IPS-18c (cell line): ENCODE data around the gene PRAMEF12.
"Not testable (repeated sequence)": the region's sequence is repeated elsewhere in the genome, so short reads cannot be mapped to it uniquely, and the experiment has no call there.

Experiments used
- H3K4me3 ChIP-seq: 2 replicates; pipeline ENCODE4 v1.7.0; 2013; ENCODE audit warnings: low read depth, mild to moderate bottlenecking, low read length, moderate library complexity; ENCODE audit not compliant: insufficient read depth
- H3K9me3 ChIP-seq: one replicate; pipeline ENCODE4 v1.6.1; 2013; ENCODE audit warnings: mild to moderate bottlenecking, low read length, moderate library complexity; ENCODE audit not compliant: control insufficient read depth, insufficient read depth

The PRAMEF12 gene

GRCh38 chr1:12763479-12763878, 10.1 kb upstream of the PRAMEF12 start:
- Histone ChIP-seq H3K4me3 (no peak overlapping the region), H3K9me3 (no peaks in the 10 kb centered on the region)

DNA sequence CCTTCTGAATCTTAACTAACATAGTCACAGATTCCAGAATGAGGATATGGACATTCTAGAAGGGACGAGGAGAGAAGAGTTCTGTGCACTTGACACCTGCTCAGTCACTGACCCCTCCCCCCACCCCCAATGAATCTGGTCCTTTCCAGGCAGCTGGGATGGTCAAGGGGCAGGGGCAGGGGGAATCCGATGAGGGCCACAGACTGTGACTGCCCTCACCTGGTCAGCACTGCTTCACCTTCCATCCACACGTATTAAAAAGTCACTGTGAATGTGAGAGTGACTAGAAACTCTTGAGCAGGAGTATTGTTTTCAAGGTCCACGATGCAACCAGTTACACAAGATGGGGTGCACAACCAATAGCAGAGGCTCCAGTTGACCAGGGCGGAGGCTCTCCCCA, 9.5 kb upstream of the PRAMEF12 start:
- no peaks in the 10 kb centered on the region for H3K9me3 ChIP-seq
- H3K4me3 ChIP-seq = no peak overlapping the region

- Histone ChIP-seq H3K9me3 (no peaks in the 10 kb centered on the region), H3K4me3 (no peak overlapping the region)
Observed at GRCh38 chr1:12769031-12769430, 4.5 kb upstream of the PRAMEF12 start.

- Histone ChIP-seq H3K9me3 (no peaks in the 10 kb centered on the region), H3K4me3 (no peak overlapping the region)
Observed at GRCh38 chr1:12769976-12770505, 3.5 kb upstream of the PRAMEF12 start.

DNA sequence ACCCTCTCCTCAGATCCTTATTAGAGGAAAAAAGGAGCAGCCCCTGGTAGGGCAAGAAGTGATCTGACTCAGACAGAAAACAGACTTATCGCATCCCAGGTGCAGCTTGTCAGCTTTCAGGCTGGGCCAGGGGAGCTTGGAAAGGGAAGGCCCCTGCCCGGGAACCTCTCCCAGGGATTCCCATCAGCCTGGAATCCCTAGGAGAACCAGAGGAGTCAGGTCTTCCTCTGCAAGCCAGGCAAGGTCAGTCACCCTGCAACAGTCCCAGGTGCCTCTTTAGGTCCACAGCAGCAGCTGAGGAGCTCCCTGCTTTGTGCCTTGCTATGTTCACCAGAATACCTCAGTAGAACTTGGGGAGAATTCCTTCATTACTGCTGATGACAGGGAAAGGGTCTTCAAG, 2.9 kb upstream of the PRAMEF12 start:
- Histone ChIP-seq H3K9me3 (no peaks in the 10 kb centered on the region), H3K4me3 (no peak overlapping the region)

DNA sequence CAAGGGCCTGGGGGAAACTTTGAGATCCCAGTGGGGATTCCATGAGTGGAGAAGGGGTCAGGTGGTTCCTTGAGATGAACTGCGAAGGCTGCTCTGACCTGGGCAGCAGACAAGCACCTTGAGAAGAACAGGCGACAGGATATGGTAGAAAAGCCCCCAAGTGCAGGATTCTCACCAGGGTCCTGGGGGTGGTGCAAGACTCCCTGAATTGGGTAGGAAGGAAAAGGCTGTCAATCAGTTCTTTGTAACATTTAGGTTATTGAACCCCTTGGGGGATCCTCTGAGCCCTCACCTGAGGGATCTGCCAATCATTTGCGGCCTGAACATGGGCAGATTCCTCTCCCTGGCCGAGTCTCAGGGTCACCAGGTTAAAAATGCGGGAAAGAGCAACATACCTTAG, 2.4 kb upstream of the PRAMEF12 start:
- no peak overlapping the region for H3K4me3 ChIP-seq
- no peaks in the 10 kb centered on the region for H3K9me3 ChIP-seq

- Histone ChIP-seq H3K9me3 (no peaks in the 10 kb centered on the region), H3K4me3 (no peak overlapping the region)
Observed at GRCh38 chr1:12772520-12772919, 1.0 kb upstream of the PRAMEF12 start.

DNA sequence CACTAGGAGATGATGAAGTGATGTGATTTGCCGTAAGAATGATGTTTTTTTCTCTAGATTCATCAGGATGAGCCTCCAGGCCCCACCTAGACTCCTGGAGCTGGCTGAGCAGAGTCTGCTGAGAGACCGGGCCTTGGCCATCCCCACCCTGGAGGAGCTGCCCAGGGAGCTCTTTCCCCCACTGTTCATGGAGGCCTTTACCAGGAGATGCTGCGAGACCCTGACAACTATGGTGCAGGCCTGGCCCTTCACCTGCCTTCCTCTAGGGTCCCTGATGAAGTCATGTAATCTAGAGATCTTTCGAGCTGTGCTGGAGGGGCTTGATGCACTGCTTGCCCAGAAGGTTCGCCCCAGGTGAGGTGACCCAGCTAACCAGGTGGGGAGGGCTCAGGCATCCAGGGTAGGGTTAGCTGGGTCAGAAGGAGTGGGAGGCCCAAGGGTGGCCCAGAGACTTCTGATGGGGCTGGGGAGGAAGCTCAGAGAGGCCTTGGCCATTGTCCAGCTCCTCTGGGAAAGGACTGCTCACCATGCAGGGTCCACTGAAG, 1.3 kb downstream of the PRAMEF12 start:
- Histone ChIP-seq H3K9me3 (no peaks in the 10 kb centered on the region), H3K4me3 (no peak overlapping the region)

DNA sequence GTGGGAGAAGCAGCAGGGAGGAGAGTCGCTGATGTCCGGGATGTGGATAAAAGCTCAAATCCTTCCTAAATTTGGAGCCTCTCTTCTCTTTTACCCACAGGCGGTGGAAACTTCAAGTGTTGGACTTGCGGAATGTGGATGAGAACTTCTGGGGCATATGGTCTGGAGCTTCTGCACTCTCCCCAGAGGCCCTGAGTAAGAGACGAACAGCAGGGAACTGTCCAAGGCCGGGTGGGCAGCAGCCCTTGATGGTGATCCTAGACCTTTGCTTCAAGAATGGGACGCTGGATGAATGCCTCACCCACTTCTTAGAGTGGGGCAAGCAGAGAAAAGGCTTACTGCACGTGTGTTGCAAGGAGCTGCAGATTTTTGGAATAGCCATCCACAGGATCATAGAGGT, 1.9 kb downstream of the PRAMEF12 start:
- Histone ChIP-seq H3K9me3 (no peaks in the 10 kb centered on the region), H3K4me3 (no peak overlapping the region)

DNA sequence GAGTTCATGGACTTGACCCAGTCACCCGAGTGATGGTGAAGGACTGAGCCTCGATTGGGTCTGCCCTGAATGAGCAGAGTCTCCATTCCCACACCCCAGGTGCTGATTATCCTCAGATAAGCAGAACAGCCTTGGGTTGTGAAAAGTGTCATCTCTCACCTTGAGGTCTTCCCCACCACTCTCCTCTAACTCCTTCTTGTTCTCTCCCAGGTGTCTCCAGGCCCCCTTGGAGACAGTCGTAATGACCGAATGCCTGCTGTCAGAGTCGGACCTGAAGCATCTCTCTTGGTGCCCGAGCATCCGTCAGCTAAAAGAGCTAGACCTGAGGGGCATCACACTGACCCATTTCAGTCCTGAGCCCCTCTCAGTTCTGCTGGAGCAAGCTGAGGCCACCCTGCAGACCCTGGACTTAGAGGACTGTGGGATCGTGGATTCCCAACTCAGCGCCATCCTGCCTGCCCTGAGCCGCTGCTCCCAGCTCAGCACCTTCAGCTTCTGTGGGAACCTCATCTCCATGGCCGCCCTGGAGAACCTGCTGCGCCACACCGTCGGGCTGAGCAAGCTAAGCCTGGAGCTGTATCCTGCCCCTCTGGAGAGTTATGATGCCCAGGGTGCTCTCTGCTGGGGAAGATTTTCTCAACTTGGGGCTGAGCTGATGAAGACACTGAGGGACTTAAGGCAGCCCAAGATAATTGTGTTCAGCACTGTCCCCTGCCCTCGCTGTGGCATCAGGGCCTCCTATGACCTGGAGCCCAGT, 3.4 kb downstream of the PRAMEF12 start:
- Histone ChIP-seq H3K9me3 (no peaks in the 10 kb centered on the region), H3K4me3 (no peak overlapping the region)

DNA sequence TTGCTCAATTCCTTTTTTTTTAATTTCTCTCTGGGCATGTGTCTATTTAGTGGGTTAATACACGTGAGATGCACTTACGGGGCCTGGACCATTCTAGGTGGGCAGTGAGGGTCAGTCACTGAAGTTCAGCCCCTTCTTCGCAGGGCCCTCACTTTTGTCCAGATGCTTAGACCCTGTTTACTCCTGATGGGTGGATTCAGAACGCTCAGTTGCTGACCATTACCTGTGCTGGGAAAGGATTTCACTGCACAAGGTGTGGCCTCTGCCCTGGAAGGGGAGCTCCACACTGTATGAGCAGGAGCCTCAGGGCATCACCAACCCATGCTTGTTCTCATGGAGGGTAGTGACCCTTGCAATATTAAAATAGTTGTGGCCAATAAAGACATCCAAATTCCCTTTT, 4.5 kb downstream of the PRAMEF12 start:
- no peak overlapping the region for H3K4me3 ChIP-seq
- H3K9me3 ChIP-seq = no peaks in the 10 kb centered on the region

- Histone ChIP-seq H3K4me3 (no peak overlapping the region), H3K9me3 (no peaks in the 10 kb centered on the region)
Observed at GRCh38 chr1:12778907-12779306, 5.4 kb downstream of the PRAMEF12 start.

GRCh38 chr1:12781488-12781887, 8.0 kb downstream of the PRAMEF12 start:
- not testable (repeated sequence) for H3K9me3 ChIP-seq, H3K4me3 ChIP-seq

- not testable (repeated sequence) for H3K9me3 ChIP-seq, H3K4me3 ChIP-seq
Observed at GRCh38 chr1:12783783-12784182, 10.2 kb downstream of the PRAMEF12 start.

- H3K4me3 ChIP-seq, H3K9me3 ChIP-seq: not testable (repeated sequence)
Observed at GRCh38 chr1:12784729-12785128, 11.2 kb downstream of the PRAMEF12 start.

GRCh38 chr1:12791097-12791496, 17.6 kb downstream of the PRAMEF12 start, which contains the start of gene PRAMEF1:
Gene PRAMEF1, plus strand, starts transcription at chr1:12791397. Its CDS starts 1,831 bp downstream, at chr1:12793228.
- not testable (repeated sequence) for H3K4me3 ChIP-seq, H3K9me3 ChIP-seq

- Histone ChIP-seq H3K4me3 (no peak overlapping the region), H3K9me3 (peaks cover 5% of the 10 kb centered on the region)
Observed at GRCh38 chr1:12798911-12799310, 25.4 kb downstream of the PRAMEF12 start.

- Histone ChIP-seq H3K9me3 (peaks cover 5% of the 10 kb centered on the region), H3K4me3 (no peak overlapping the region)
Observed at GRCh38 chr1:12799730-12800129, 26.2 kb downstream of the PRAMEF12 start.
